Measurements from ENCODE around the gene EPHB3.
"Not testable (repeated sequence)": the region's sequence is repeated elsewhere in the genome, so short reads cannot be mapped to it uniquely, and the experiment has no call there.

The EPHB3 gene

GRCh38 chr3:184600685-184601377 lies 39.2 kb downstream of the EPHB3 start:
- no peak for DNase-seq (ENCODE audit: low read depth)

- no peak for DNase-seq (ENCODE audit: low read depth)
Observed at GRCh38 chr3:184601576-184602371, 40.2 kb downstream of the EPHB3 start.

- no peak for DNase-seq (ENCODE audit: low read depth)
Observed at GRCh38 chr3:184602372-184603150, 41.0 kb downstream of the EPHB3 start.

GRCh38 chr3:184603151-184604030 lies 41.8 kb downstream of the EPHB3 start:
- no peak for DNase-seq (ENCODE audit: low read depth)

- DNase-seq (ENCODE audit: low read depth) = no peak
Observed at GRCh38 chr3:184604039-184604601, 42.5 kb downstream of the EPHB3 start.

- DNase-seq (ENCODE audit: low read depth) = no peak
Observed at GRCh38 chr3:184604615-184605290, 43.2 kb downstream of the EPHB3 start.

GRCh38 chr3:184608209-184608608 lies 46.6 kb downstream of the EPHB3 start:
- DNase-seq (ENCODE audit: low read depth) = no peak

- DNase-seq (ENCODE audit: low read depth) = no peak
Observed at GRCh38 chr3:184609476-184610244, 48.1 kb downstream of the EPHB3 start.

- DNase-seq (ENCODE audit: low read depth) = no peak
Observed at GRCh38 chr3:184610245-184610871, 48.8 kb downstream of the EPHB3 start.

GRCh38 chr3:184611607-184612281 lies 50.2 kb downstream of the EPHB3 start:
- DNase-seq (ENCODE audit: low read depth) = no peak

GRCh38 chr3:184615396-184615795 lies 53.8 kb downstream of the EPHB3 start:
- DNase-seq (ENCODE audit: low read depth) = no peak

GRCh38 chr3:184616436-184616835 lies 54.9 kb downstream of the EPHB3 start:
- DNase-seq (ENCODE audit: low read depth) = no peak

GRCh38 chr3:184617306-184617705 lies 55.7 kb downstream of the EPHB3 start:
- not testable (repeated sequence) for DNase-seq (ENCODE audit: low read depth)

GRCh38 chr3:184618811-184619210 lies 57.2 kb downstream of the EPHB3 start:
- DNase-seq (ENCODE audit: low read depth) = no peak

- DNase-seq (ENCODE audit: low read depth) = no peak
Observed at GRCh38 chr3:184619369-184619768, 57.8 kb downstream of the EPHB3 start.

GRCh38 chr3:184619787-184620430 lies 58.3 kb downstream of the EPHB3 start:
- DNase-seq (ENCODE audit: low read depth) = no peak

GRCh38 chr3:184620475-184621119 lies 59.0 kb downstream of the EPHB3 start:
- no peak for DNase-seq (ENCODE audit: low read depth)

GRCh38 chr3:184622156-184622555 lies 60.6 kb downstream of the EPHB3 start:
- DNase-seq (ENCODE audit: low read depth) = not testable (repeated sequence)

Measured in stimulated activated CD8-positive, alpha-beta memory T cell treated with anti-CD3 and anti-CD28 coated beads, Interleukin-12 subunit alpha, Interleukin-12 subunit beta, amount 100 ng/mL, for 4 hours (primary cell).